T-cell (primary cell): ENCODE results near the gene C19orf85. TPM values are rescaled to one million over a fixed set of nuclear protein-coding genes. Genes with fewer than 3 reads are reported as not detected.
"Not testable (repeated sequence)": the region's sequence is repeated elsewhere in the genome, so short reads cannot be mapped to it uniquely, and the experiment has no call there.

Experiments
- ATAC-seq, 4 experiments: fragments of 200-7000 bp in 3 of 4; fragments of 150-1000 bp in 1 of 4; cut with Tn5 transposase; replicated peaks in 1 of 4; 1 replicate in 3 of 4; 2 replicates in 1 of 4; pipeline ENCODE4 v1.10.0; 2021; ENCODE audit warnings: moderate library complexity in 3 of 4, mild to moderate bottlenecking in 2 of 4, moderate number of reproducible peaks in 1 of 4
- CTCF ChIA-PET, 2 donors: fragments of 300-600 bp; sonication (Branson Sonifier 250); formaldehyde crosslinking; loops; one replicate each; lab custom pipeline; 2022; ENCODE audit warnings: antibody characterized with exemption in 2 of 2; lab: Charles Lee
- POLR2A ChIA-PET, 2 donors: fragments of 300-600 bp; sonication (Branson Sonifier 250); formaldehyde crosslinking; loops; one replicate each; lab custom pipeline; 2022; ENCODE audit warnings: antibody characterized with exemption in 2 of 2; lab: Charles Lee
- DNase-seq, 35 experiments: peaks; one replicate each; pipeline versions ENCODE4 v3.0.0 to v3.0.0-alpha.2; 2013 to 2023
- H3K27ac ChIP-seq: one replicate; pipeline ENCODE4 v1.5.1; 2013; ENCODE audit warnings: low read length
- H3K27me3 ChIP-seq, 2 experiments: replicated peaks in 1 of 2; 1 replicate in 1 of 2; 2 replicates in 1 of 2; pipeline versions ENCODE4 v1.6.1 to v1.7.0; 2013; ENCODE audit warnings: low read length in 1 of 2, mixed read lengths in 1 of 2; ENCODE audit not compliant: control insufficient read depth in 2 of 2, insufficient read depth in 2 of 2; ENCODE audit errors: extremely low read depth in 1 of 2
- H3K36me3 ChIP-seq, 2 donors: 1 replicate in 1 of 2; 2 replicates in 1 of 2; pipeline versions ENCODE4 v1.6.1 to v1.7.0; 2013; ENCODE audit warnings: low read length in 1 of 2; ENCODE audit not compliant: control insufficient read depth in 2 of 2, insufficient read depth in 1 of 2; ENCODE audit errors: extremely low read depth in 1 of 2
- H3K4me1 ChIP-seq, 2 experiments: 1 replicate in 1 of 2; 2 replicates in 1 of 2; pipeline versions ENCODE4 v1.6.1 to v1.7.0; 2013; ENCODE audit warnings: low read length in 2 of 2, mixed read lengths in 1 of 2; ENCODE audit not compliant: insufficient read depth in 2 of 2, control insufficient read depth in 1 of 2; ENCODE audit errors: extremely low read depth in 1 of 2
- H3K4me3 ChIP-seq, 2 donors: 1 replicate in 1 of 2; 2 replicates in 1 of 2; pipeline versions ENCODE4 v1.5.1 to v1.7.0; 2013; ENCODE audit warnings: mild to moderate bottlenecking in 2 of 2, low read length in 1 of 2, moderate library complexity in 1 of 2; ENCODE audit not compliant: control insufficient read depth in 1 of 2; ENCODE audit errors: extremely low read depth in 1 of 2
- H3K9me3 ChIP-seq: 2 replicates; pipeline ENCODE4 v1.7.0; 2013
- H3K27ac Mint-ChIP-seq, 2 donors: one replicate each; pipeline ENCODE4 v1.8.0; 2020 to 2021; ENCODE audit warnings: mild to moderate bottlenecking in 2 of 2, mixed read lengths in 2 of 2
- H3K27me3 Mint-ChIP-seq, 2 donors: one replicate each; pipeline ENCODE4 v1.8.0; 2021 to 2022; ENCODE audit warnings: mixed read lengths in 2 of 2
- H3K36me3 Mint-ChIP-seq: one replicate; pipeline ENCODE4 v1.8.0; 2021; ENCODE audit warnings: mixed read lengths
- H3K4me1 Mint-ChIP-seq, 3 donors: one replicate each; pipeline ENCODE4 v1.8.0; 2020 to 2022; ENCODE audit warnings: mixed read lengths in 3 of 3, mild to moderate bottlenecking in 1 of 3
- H3K4me3 Mint-ChIP-seq, 3 donors: one replicate each; pipeline ENCODE4 v1.8.0; 2020 to 2022; ENCODE audit warnings: mild to moderate bottlenecking in 3 of 3, mixed read lengths in 3 of 3, moderate library complexity in 3 of 3
- H3K9me3 Mint-ChIP-seq, 3 donors: one replicate each; pipeline ENCODE4 v1.8.0; 2020 to 2022; ENCODE audit warnings: mixed read lengths in 3 of 3
- WGBS: methylation state at CpG from one replicate; pipeline ENCODE4 v1.1.5; 2013; ENCODE audit warnings: missing lambda C conversion rate; ENCODE audit not compliant: insufficient coverage; 5-methylcytosine and 5-hydroxymethylcytosine counted together
- total RNA-seq, 35 experiments: library from RNA in 6 of 35; stranded (reverse) in 6 of 35; fragments of 120-200 nt in 1 of 35; gene quantifications; one replicate each; pipeline versions ENCODE4 v1.2.1 to v1.2.4 and lab custom pipeline; 2013 to 2026

The C19orf85 gene
- total RNA-seq, 5 donors from 2014 or later (not counting 1 experiment from before 2014, with no cell fraction given), result not detected

DNA sequence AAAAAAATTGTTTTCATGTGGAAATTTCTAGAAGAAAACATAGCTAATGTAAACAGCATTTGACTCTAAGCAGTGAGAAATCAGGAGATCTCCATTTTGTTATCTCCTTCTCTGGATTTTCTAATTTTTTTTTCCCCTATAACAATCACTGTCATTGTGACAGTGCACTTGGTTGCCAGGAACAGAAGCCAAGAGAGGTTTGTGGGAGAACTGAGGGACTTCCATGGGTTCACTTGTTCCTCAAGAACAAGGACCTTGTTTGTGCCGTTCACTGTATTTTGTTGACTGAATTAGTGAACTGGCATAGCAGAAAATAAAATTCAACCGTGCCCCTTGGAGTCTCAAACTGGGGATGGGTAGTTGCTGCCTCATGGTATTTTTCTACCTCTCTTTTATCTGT lies 38.5 kb downstream of the C19orf85 start:
- H3K27ac Mint-ChIP-seq, result no peak overlapping the region
- H3K4me1 Mint-ChIP-seq, result peaks cover 11 to 12% (median 12%) of the 10 kb centered on the region in 3 donors
- no peak overlapping the region for H3K4me3 Mint-ChIP-seq
- H3K27ac ChIP-seq, result no peak overlapping the region
- H3K4me3 ChIP-seq, result no peak overlapping the region
- no peaks in the 10 kb centered on the region for H3K36me3 Mint-ChIP-seq
- WGBS, result no CpG with 5 or more reads among the region's 2 CpGs
- ChIA-PET CTCF (no interaction called here), POLR2A (interaction anchor here in 1 of 2 donors (0.6 kb wide), 2 partner anchors 39 to 51 kb away, joined by 3 to 4 read pairs; no protein-coding TSS in a partner anchor)
- ATAC-seq, result no peak
- H3K27me3 ChIP-seq, result peaks cover under 1 to 41% of the 10 kb centered on the region in 2 experiments
- H3K36me3 ChIP-seq, result no peaks in the 10 kb centered on the region
- H3K27me3 Mint-ChIP-seq, result peaks cover 15 to 21% of the 10 kb centered on the region in 2 donors
- no peaks in the 10 kb centered on the region for H3K9me3 Mint-ChIP-seq
- DNase-seq, result no peak
- H3K9me3 ChIP-seq, result no peaks in the 10 kb centered on the region
- peaks cover 6 to 15% of the 10 kb centered on the region in 2 experiments for H3K4me1 ChIP-seq

GRCh38 chr19:55424518-55424917 lies 40.0 kb downstream of the C19orf85 start:
- Mint-ChIP-seq H3K27ac (no peak overlapping the region), H3K36me3 (no peaks in the 10 kb centered on the region), H3K4me1 (peaks cover 17 to 25% (median 21%) of the 10 kb centered on the region in 3 donors), H3K4me3 (no peak overlapping the region), H3K27me3 (peaks cover 6 to 9% of the 10 kb centered on the region in 2 donors), H3K9me3 (no peaks in the 10 kb centered on the region)
- POLR2A ChIA-PET, result no interaction called here
- Histone ChIP-seq H3K36me3 (no peaks in the 10 kb centered on the region), H3K9me3 (no peaks in the 10 kb centered on the region), H3K4me1 (peaks cover 17 to 24% of the 10 kb centered on the region in 2 experiments), H3K27me3 (peaks cover 0 to 31% of the 10 kb centered on the region in 2 experiments), H3K27ac (no peak overlapping the region), H3K4me3 (no peak overlapping the region)
- ATAC-seq, result no peak
- CTCF ChIA-PET, result no interaction called here
- no peak for DNase-seq
- 100% methylated on average over 2 of the region's 3 CpGs for WGBS

DNA sequence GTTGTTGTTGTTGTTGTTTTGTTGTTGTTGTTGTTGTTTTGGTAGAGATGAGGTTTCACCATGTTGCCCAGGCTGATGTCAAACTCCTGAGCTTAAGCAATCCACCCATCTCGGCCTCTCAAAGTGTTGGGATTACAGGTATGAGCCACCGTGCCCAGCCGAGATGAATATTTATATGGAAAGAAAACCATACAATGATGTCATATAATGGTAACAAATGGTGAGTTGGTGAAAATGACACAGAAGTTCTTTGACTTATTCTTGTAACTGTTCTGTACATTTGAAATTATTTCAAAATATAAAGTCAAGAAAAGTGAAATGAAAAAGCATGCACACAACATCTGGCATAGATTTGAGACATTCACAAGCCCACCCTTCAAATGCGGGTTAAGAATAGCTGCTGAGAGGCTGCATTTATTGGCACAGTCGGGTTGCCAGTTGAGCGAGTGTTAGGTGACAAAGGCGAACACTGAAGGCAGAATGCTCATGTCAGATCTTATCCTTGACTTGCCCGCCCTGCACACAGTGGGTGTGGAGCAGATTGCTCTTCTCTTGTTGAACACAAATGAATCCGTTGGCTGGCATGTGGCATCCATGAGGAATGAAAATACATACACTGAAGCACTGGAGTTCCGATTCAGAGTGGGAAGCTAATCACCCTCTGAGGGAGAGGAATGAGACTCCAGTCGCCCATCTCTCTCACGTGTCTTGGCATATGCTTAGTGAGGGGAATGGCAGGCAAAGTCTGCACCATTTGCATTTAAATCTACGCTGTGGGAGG lies 41.1 kb downstream of the C19orf85 start:
- Mint-ChIP-seq H3K27ac (peak overlapping the region in 1 of 2 donors; percentile 43), H3K27me3 (peaks cover 1 to 2% of the 10 kb centered on the region in 2 donors), H3K4me1 (peaks cover 19 to 27% (median 22%) of the 10 kb centered on the region in 3 donors), H3K4me3 (no peak overlapping the region), H3K9me3 (no peaks in the 10 kb centered on the region), H3K36me3 (no peaks in the 10 kb centered on the region)
- ChIA-PET CTCF (interaction anchor here in 1 of 2 donors (0.7 kb wide), 1 partner anchor 18 kb away, joined by 4 read pairs; no protein-coding TSS in a partner anchor), POLR2A (no interaction called here)
- Histone ChIP-seq H3K4me1 (peaks cover 17 to 26% of the 10 kb centered on the region in 2 experiments), H3K9me3 (no peaks in the 10 kb centered on the region), H3K36me3 (no peaks in the 10 kb centered on the region), H3K27me3 (peaks cover 0 to 30% of the 10 kb centered on the region in 2 experiments), H3K27ac (no peak overlapping the region), H3K4me3 (no peak overlapping the region)
- DNase-seq (no peak), ATAC-seq (no peak)
- WGBS, result 76% methylated on average over 4 of the region's 13 CpGs

- DNase-seq (peak in 27 of 35 experiments; percentile 9 to 66 (median 33)), ATAC-seq (peak; percentile 86 to 97 (median 93))
- H3K36me3 Mint-ChIP-seq, H3K27ac ChIP-seq, H3K9me3 Mint-ChIP-seq, H3K9me3 ChIP-seq, H3K36me3 ChIP-seq, H3K27me3 Mint-ChIP-seq: not testable (repeated sequence)
- WGBS, result 0% methylated on average over 3 of the region's 4 CpGs
- H3K4me1 ChIP-seq, result peaks cover 17 to 31% of the 10 kb centered on the region in 2 experiments
- Mint-ChIP-seq H3K4me3 (peak overlapping the region in 1 of 3 donors; percentile 77), H3K27ac (peak overlapping the region; percentile 37 to 80), H3K4me1 (peaks cover 24 to 32% (median 27%) of the 10 kb centered on the region in 3 donors)
- CTCF ChIA-PET, result interaction anchor here in 1 of 2 donors (0.6 kb wide), 1 partner anchor 84 kb away, joined by 3 read pairs; no protein-coding TSS in a partner anchor
- peaks cover 0 to 34% of the 10 kb centered on the region in 2 experiments for H3K27me3 ChIP-seq
- POLR2A ChIA-PET, result interaction anchor here in 1 of 2 donors (0.6 kb wide), 2 partner anchors 15 to 167 kb away, joined by 3 to 4 read pairs; no protein-coding TSS in a partner anchor
- H3K4me3 ChIP-seq, result peak overlapping the region in 1 of 2 donors; percentile 28
These were observed 43.3 kb downstream of the C19orf85 start for GRCh38 chr19:55421281-55421680.

DNA sequence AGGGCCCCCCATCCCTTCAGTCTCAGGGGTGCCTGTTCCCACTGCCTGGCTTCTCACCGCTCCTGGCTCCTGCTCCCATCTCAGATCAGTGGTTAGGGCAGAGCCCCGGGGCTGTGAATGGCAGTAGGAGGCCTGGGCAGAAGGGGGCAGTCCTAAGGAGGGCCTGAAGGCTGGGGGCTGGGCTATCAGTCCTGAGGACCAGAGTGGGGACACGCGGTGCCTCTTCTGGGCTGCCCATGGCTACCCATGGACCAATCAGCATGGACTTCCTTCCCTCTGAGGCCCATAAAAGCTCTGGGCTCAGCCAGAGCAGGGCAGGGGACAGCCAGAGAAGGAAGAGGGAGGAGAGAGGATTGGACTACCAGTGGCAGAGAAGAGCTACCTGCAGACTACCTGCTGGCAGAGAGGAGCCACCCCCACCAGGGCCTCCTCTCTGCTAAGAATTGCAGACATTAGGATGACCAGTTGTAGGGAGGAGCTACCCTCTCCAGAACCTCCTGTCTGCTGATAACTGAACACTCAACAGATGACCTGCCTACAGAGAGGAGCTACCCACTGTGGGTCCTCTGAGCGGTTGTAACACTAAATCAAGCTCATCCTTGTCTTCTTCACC lies 44.8 kb downstream of the C19orf85 start:
- H3K27me3 Mint-ChIP-seq, result no peaks in the 10 kb centered on the region
- peaks cover 24 to 32% (median 27%) of the 10 kb centered on the region in 3 donors for H3K4me1 Mint-ChIP-seq
- 86% methylated on average over 5 of the region's 5 CpGs for WGBS
- no peaks in the 10 kb centered on the region for H3K36me3 Mint-ChIP-seq
- Histone ChIP-seq H3K27ac (no peak overlapping the region), H3K4me1 (peaks cover 17 to 31% of the 10 kb centered on the region in 2 experiments), H3K4me3 (no peak overlapping the region), H3K9me3 (no peaks in the 10 kb centered on the region), H3K27me3 (peaks cover 0 to 31% of the 10 kb centered on the region in 2 experiments), H3K36me3 (no peaks in the 10 kb centered on the region)
- H3K27ac Mint-ChIP-seq, result no peak overlapping the region
- ATAC-seq, result no peak
- H3K9me3 Mint-ChIP-seq, result no peaks in the 10 kb centered on the region
- CTCF ChIA-PET, result interaction anchor here in 1 of 2 donors (0.7 to 1.2 kb wide), 3 partner anchors 11 to 278 kb away, joined by 3 to 5 read pairs (median 5); no protein-coding TSS in a partner anchor
- no peak overlapping the region for H3K4me3 Mint-ChIP-seq
- DNase-seq, result no peak
- POLR2A ChIA-PET, result interaction anchor here in 1 of 2 donors (0.6 kb wide), 1 partner anchor 60 kb away, joined by 4 read pairs; no protein-coding TSS in a partner anchor

DNA sequence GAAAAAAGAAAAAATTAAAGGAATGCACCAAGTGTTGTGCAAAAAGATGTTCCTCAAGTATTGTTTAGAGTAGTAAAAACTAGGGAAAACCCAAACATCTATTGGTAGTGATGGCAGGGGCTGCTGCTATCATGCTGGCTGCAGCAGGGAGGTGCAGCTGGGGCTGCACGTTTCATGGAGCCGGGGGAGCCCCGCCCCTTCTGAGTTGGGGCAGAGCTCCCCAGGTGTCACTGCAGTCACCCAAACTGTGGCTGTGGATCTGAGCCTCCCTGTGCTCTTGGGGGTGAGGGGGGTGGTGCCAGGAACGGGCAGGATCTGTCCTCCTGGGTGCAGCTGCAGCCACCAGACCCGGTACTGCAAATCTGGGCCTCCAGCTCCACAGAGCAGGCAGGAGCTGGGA lies 45.4 kb downstream of the C19orf85 start:
- no peaks in the 10 kb centered on the region for H3K9me3 Mint-ChIP-seq
- no peak overlapping the region for H3K4me3 Mint-ChIP-seq
- no peaks in the 10 kb centered on the region for H3K36me3 Mint-ChIP-seq
- ChIA-PET POLR2A (interaction anchor here in 1 of 2 donors (0.6 kb wide), 2 partner anchors 20 to 60 kb away, joined by 4 to 6 read pairs; no protein-coding TSS in a partner anchor), CTCF (interaction anchor here (0.7 to 1.2 kb wide), 3 partner anchors 85 to 278 kb away, joined by 3 to 6 read pairs (median 5); no protein-coding TSS in a partner anchor)
- ATAC-seq (no peak), DNase-seq (no peak)
- Histone ChIP-seq H3K36me3 (no peaks in the 10 kb centered on the region), H3K9me3 (no peaks in the 10 kb centered on the region), H3K27me3 (peaks cover 0 to 26% of the 10 kb centered on the region in 2 experiments), H3K4me3 (no peak overlapping the region), H3K27ac (no peak overlapping the region), H3K4me1 (peaks cover 17 to 31% of the 10 kb centered on the region in 2 experiments)
- no peak overlapping the region for H3K27ac Mint-ChIP-seq
- no peaks in the 10 kb centered on the region for H3K27me3 Mint-ChIP-seq
- WGBS, result 59% methylated on average over 3 of the region's 5 CpGs
- peaks cover 24 to 32% (median 27%) of the 10 kb centered on the region in 3 donors for H3K4me1 Mint-ChIP-seq
